ENCODE results near the gene PRRC2B. TPM values are rescaled to one million over a fixed set of nuclear protein-coding genes. Genes with fewer than 3 reads are reported as not detected.

Gene PRRC2B
- total and polyA plus RNA-seq, 2 experiments from 2014 or later, result 45.0 to 193 TPM

DNA sequence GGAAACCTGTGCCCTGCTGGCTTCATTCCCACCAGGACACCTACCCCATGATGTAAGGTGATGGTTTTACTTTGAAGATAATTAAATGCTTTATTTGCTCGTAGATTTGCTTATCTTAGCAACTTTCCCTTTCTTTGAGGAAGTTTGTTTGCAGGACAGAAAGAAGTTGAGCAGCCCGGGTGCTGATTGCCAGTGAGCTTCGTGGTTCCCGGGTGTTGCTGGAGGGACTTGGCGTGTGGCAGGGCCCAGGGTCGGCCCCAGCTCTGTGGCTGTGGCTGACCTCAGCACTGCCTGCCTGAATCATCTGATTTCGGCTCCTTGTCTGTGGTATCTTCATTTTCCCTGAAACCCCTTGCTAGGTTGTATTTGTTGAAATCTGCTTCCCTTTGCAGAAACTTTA lies 117.5 kb downstream of the PRRC2B start:
- ATAC-seq (no peak), DNase-seq (ENCODE audit: low spot score) (no peak)
- no peak overlapping the region for H3K4me3 ChIP-seq
- Mint-ChIP-seq H3K27ac (no peak overlapping the region), H3K36me3 (ENCODE audit: low read depth) (peaks cover 42% of the 10 kb centered on the region), H3K4me1 (no peaks in the 10 kb centered on the region), H3K9me3 (no peaks in the 10 kb centered on the region), H3K27me3 (ENCODE audit: insufficient read depth, low read depth, poor library complexity) (peaks cover 6% of the 10 kb centered on the region), H3K4me3 (no peak overlapping the region)
- H3K79me2 ChIP-seq (replicated peaks; ENCODE audit: insufficient read depth), result no peaks in the 10 kb centered on the region
- no peaks in the 10 kb centered on the region for H3K27me3 ChIP-seq (ENCODE audit: insufficient read depth)
- peaks cover 7% of the 10 kb centered on the region; the same call in 1 of the 2 replicates for H3F3A ChIP-seq (replicated peaks; ENCODE audit: low read depth)
- H3K9me2 ChIP-seq (ENCODE audit: insufficient read depth), result no peaks in the 10 kb centered on the region
- no peaks in the 10 kb centered on the region for H3K4me1 ChIP-seq (ENCODE audit: insufficient read depth)
- no peak overlapping the region for H3K27ac ChIP-seq (ENCODE audit: low read depth)
- H3K36me3 ChIP-seq (ENCODE audit: insufficient read depth), result peaks cover 13% of the 10 kb centered on the region
- TF ChIP-seq ZNF114 (CRISPR knock-in tag; IDR thresholded peaks at IDR 0.05) (no peak), JUNB (IDR thresholded peaks at IDR 0.05; ENCODE audit: unreplicated experiment) (no peak)
- TF ChIP-seq, protein P1, sequence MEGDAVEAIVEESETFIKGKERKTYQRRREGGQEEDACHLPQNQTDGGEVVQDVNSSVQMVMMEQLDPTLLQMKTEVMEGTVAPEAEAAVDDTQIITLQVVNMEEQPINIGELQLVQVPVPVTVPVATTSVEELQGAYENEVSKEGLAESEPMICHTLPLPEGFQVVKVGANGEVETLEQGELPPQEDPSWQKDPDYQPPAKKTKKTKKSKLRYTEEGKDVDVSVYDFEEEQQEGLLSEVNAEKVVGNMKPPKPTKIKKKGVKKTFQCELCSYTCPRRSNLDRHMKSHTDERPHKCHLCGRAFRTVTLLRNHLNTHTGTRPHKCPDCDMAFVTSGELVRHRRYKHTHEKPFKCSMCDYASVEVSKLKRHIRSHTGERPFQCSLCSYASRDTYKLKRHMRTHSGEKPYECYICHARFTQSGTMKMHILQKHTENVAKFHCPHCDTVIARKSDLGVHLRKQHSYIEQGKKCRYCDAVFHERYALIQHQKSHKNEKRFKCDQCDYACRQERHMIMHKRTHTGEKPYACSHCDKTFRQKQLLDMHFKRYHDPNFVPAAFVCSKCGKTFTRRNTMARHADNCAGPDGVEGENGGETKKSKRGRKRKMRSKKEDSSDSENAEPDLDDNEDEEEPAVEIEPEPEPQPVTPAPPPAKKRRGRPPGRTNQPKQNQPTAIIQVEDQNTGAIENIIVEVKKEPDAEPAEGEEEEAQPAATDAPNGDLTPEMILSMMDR (conservative IDR thresholded peaks at IDR 0.05; ENCODE audit: low read depth in 2 of 2), result no peak
- no peak overlapping the region for H2AFZ ChIP-seq
- H4K20me1 ChIP-seq (replicated peaks; ENCODE audit: insufficient read depth), result no peaks in the 10 kb centered on the region
- H3K4me2 ChIP-seq, result no peak overlapping the region

DNA sequence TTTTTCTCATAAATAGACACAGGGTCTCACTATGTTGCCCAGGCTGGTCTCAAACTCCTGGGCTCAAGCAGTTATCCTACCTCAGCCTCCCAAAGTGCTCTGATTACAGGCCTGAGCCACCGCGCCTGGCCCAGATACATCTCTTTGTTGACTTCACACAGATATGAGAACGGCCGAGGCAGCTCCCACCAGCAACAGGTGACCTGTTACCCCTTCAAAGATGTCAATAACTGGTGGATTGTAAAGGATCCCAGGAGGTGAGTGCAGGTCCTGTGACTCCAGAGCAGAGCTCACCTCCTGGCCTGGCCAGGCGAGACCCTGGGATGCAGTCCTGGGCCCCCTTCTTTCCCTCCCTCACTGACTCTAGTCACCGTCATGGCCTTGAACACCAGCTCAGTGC lies 118.0 kb downstream of the PRRC2B start:
- ATAC-seq, result no peak
- TF ChIP-seq ZNF114 (CRISPR knock-in tag; IDR thresholded peaks at IDR 0.05) (no peak), STAT1 (IDR thresholded peaks at IDR 0.05; ENCODE audit: unreplicated experiment) (no peak)

DNA sequence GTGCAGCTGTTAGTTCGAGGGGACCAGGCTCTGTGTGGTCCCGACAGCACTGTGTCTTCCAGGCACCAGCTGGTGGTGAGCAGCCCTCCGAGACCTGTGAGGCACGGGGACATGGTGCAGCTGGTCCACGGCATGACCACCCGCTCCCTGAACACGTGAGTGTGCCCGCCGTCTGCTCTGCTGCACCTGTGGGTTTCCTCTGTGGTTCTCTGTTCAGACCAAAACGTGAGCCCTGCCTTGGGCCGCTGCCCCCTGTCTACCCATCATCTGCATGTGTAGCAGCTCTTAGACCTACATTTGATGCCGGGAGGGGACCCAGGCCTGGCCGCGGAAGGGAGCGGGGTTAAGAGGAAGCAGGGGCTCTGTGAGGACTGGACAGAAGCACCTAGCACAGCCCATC lies 119.3 kb downstream of the PRRC2B start:
- Histone ChIP-seq H3K4me2 (no peak overlapping the region), H4K20me1 (replicated peaks; ENCODE audit: insufficient read depth) (no peaks in the 10 kb centered on the region), H3K27me3 (ENCODE audit: insufficient read depth) (no peaks in the 10 kb centered on the region), H3K27ac (ENCODE audit: low read depth) (no peak overlapping the region), H3F3A (replicated peaks; ENCODE audit: low read depth) (peaks cover 7% of the 10 kb centered on the region), H3K9me2 (ENCODE audit: insufficient read depth) (no peaks in the 10 kb centered on the region), H3K36me3 (ENCODE audit: insufficient read depth) (peaks cover 14% of the 10 kb centered on the region), H3K79me2 (replicated peaks; ENCODE audit: insufficient read depth) (no peaks in the 10 kb centered on the region), H3K4me3 (no peak overlapping the region), H3K4me1 (ENCODE audit: insufficient read depth) (no peaks in the 10 kb centered on the region), H2AFZ (no peak overlapping the region)
- H3K27me3 Mint-ChIP-seq (ENCODE audit: insufficient read depth, low read depth, poor library complexity), result peaks cover 6% of the 10 kb centered on the region
- no peaks in the 10 kb centered on the region for H3K9me3 Mint-ChIP-seq
- no peaks in the 10 kb centered on the region for H3K4me1 Mint-ChIP-seq
- no peak for DNase-seq (ENCODE audit: low spot score)
- H3K36me3 Mint-ChIP-seq (ENCODE audit: low read depth), result peaks cover 45% of the 10 kb centered on the region
- ATAC-seq, result no peak
- H3K27ac Mint-ChIP-seq, result no peak overlapping the region
- H3K4me3 Mint-ChIP-seq, result no peak overlapping the region
- TF ChIP-seq, protein P2, sequence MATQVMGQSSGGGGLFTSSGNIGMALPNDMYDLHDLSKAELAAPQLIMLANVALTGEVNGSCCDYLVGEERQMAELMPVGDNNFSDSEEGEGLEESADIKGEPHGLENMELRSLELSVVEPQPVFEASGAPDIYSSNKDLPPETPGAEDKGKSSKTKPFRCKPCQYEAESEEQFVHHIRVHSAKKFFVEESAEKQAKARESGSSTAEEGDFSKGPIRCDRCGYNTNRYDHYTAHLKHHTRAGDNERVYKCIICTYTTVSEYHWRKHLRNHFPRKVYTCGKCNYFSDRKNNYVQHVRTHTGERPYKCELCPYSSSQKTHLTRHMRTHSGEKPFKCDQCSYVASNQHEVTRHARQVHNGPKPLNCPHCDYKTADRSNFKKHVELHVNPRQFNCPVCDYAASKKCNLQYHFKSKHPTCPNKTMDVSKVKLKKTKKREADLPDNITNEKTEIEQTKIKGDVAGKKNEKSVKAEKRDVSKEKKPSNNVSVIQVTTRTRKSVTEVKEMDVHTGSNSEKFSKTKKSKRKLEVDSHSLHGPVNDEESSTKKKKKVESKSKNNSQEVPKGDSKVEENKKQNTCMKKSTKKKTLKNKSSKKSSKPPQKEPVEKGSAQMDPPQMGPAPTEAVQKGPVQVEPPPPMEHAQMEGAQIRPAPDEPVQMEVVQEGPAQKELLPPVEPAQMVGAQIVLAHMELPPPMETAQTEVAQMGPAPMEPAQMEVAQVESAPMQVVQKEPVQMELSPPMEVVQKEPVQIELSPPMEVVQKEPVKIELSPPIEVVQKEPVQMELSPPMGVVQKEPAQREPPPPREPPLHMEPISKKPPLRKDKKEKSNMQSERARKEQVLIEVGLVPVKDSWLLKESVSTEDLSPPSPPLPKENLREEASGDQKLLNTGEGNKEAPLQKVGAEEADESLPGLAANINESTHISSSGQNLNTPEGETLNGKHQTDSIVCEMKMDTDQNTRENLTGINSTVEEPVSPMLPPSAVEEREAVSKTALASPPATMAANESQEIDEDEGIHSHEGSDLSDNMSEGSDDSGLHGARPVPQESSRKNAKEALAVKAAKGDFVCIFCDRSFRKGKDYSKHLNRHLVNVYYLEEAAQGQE (IDR thresholded peaks at IDR 0.05; ENCODE audit: unreplicated experiment), result no peak
- no peak for TF ChIP-seq EZH2 (IDR thresholded peaks at IDR 0.05; ENCODE audit: low read depth, unreplicated experiment)
- TF ChIP-seq CREB1 (CRISPR knock-in tag; IDR thresholded peaks at IDR 0.05; ENCODE audit: low read depth), result no peak
- TF ChIP-seq JUNB (IDR thresholded peaks at IDR 0.05; ENCODE audit: unreplicated experiment), result no peak
- no peak for TF ChIP-seq EZH2phosphoT487 (IDR thresholded peaks at IDR 0.05; ENCODE audit: unreplicated experiment)
- no peak for TF ChIP-seq ZNF331 (CRISPR knock-in tag; IDR thresholded peaks at IDR 0.05; ENCODE audit: low read depth)

More for the DNA sequence above, 118.0 kb downstream of the PRRC2B start:
- Histone ChIP-seq H3K4me1 (ENCODE audit: insufficient read depth) (no peaks in the 10 kb centered on the region), H3K36me3 (ENCODE audit: insufficient read depth) (peaks cover 14% of the 10 kb centered on the region), H3K4me3 (no peak overlapping the region), H3K79me2 (replicated peaks; ENCODE audit: insufficient read depth) (no peaks in the 10 kb centered on the region), H4K20me1 (replicated peaks; ENCODE audit: insufficient read depth) (no peaks in the 10 kb centered on the region), H3K9me2 (ENCODE audit: insufficient read depth) (no peaks in the 10 kb centered on the region), H3K27ac (ENCODE audit: low read depth) (no peak overlapping the region), H3K4me2 (no peak overlapping the region), H3F3A (replicated peaks; ENCODE audit: low read depth) (peaks cover 7% of the 10 kb centered on the region), H3K27me3 (ENCODE audit: insufficient read depth) (no peaks in the 10 kb centered on the region), H2AFZ (no peak overlapping the region)
- no peak overlapping the region for H3K4me3 Mint-ChIP-seq
- DNase-seq (ENCODE audit: low spot score), result no peak
- H3K36me3 Mint-ChIP-seq (ENCODE audit: low read depth), result peaks cover 40% of the 10 kb centered on the region
- H3K4me1 Mint-ChIP-seq, result no peaks in the 10 kb centered on the region
- H3K27me3 Mint-ChIP-seq (ENCODE audit: insufficient read depth, low read depth, poor library complexity), result peaks cover 6% of the 10 kb centered on the region
- no peaks in the 10 kb centered on the region for H3K9me3 Mint-ChIP-seq
- H3K27ac Mint-ChIP-seq, result no peak overlapping the region
